Tongue (tissue), 2 donors: ENCODE results near the gene DRC7. TPM values are rescaled to one million over a fixed set of nuclear protein-coding genes. Genes with fewer than 3 reads are reported as not detected.
"Not testable (repeated sequence)": the region's sequence is repeated elsewhere in the genome, so short reads cannot be mapped to it uniquely, and the experiment has no call there.

Experiments
- DNase-seq: peaks from one replicate; pipeline ENCODE4 v3.0.0-alpha.2; 2015
- total RNA-seq: library from RNA; depleted of rRNA; stranded (reverse); fragments of >200 nt; gene quantifications from one replicate; pipeline ENCODE4 v1.2.3, GENCODE V29; 2014

Gene DRC7
- total RNA-seq, 1 donor from 2014 or later: not detected

- no peak for DNase-seq
Observed at GRCh38 chr16:57660715-57661463, 33.7 kb upstream of the DRC7 start.

GRCh38 chr16:57661510-57661909 is 33.1 kb upstream of the DRC7 start:
- DNase-seq: no peak

- DNase-seq: no peak
Observed at GRCh38 chr16:57661936-57662906, 32.4 kb upstream of the DRC7 start.

- DNase-seq: no peak
Observed at GRCh38 chr16:57663436-57663835, 31.2 kb upstream of the DRC7 start.

- no peak for DNase-seq
Observed at GRCh38 chr16:57663917-57664661, 30.5 kb upstream of the DRC7 start.

GRCh38 chr16:57664662-57665025 is 30.0 kb upstream of the DRC7 start:
- no peak for DNase-seq

- DNase-seq: no peak
Observed at GRCh38 chr16:57665541-57665940, 29.1 kb upstream of the DRC7 start.

- DNase-seq: peak; percentile 84
Observed at GRCh38 chr16:57666353-57667047, 28.1 kb upstream of the DRC7 start.

- DNase-seq: no peak
Observed at GRCh38 chr16:57667048-57667525, 27.5 kb upstream of the DRC7 start.

- DNase-seq: no peak
Observed at GRCh38 chr16:57667526-57668262, 26.9 kb upstream of the DRC7 start.

GRCh38 chr16:57668263-57668571 is 26.4 kb upstream of the DRC7 start, which contains the start of gene ADGRG3:
Gene ADGRG3 (plus strand): TSS chr16:57668306. CDS start chr16:57668348, 42 bp downstream.
- no peak for DNase-seq

- DNase-seq: no peak
Observed at GRCh38 chr16:57668630-57669475, 25.8 kb upstream of the DRC7 start.

- no peak for DNase-seq
Observed at GRCh38 chr16:57669476-57670162, 25.0 kb upstream of the DRC7 start.

GRCh38 chr16:57670196-57670595 is 24.4 kb upstream of the DRC7 start:
- DNase-seq: no peak

GRCh38 chr16:57671451-57671850 is 23.2 kb upstream of the DRC7 start:
- not testable (repeated sequence) for DNase-seq

- DNase-seq: no peak
Observed at GRCh38 chr16:57672416-57672815, 22.2 kb upstream of the DRC7 start.

GRCh38 chr16:57672824-57673223 is 21.8 kb upstream of the DRC7 start:
- DNase-seq: no peak

GRCh38 chr16:57675741-57676551 is 18.7 kb upstream of the DRC7 start:
- peak; percentile 68 for DNase-seq
